H9 (cell line): ENCODE results near the gene TSC22D1. TPM values are rescaled to one million over a fixed set of nuclear protein-coding genes. Genes with fewer than 3 reads are reported as not detected.
A peak's percentile ranks its signal among the peaks of the same experiment; 100 is the strongest.

ENCODE experiments used
- DNase-seq: peaks from one replicate; pipeline ENCODE4 v3.0.0-alpha.2; 2017
- H2AFZ ChIP-seq: one replicate; pipeline ENCODE4 v1.6.1; 2013; ENCODE audit warnings: mild to moderate bottlenecking, low read length, control low read depth, moderate library complexity
- H2AK5ac ChIP-seq: 2 replicates; pipeline ENCODE4 v1.6.1; 2013; ENCODE audit warnings: low read length, control low read depth, mixed read lengths; ENCODE audit not compliant: insufficient read length
- H2BK120ac ChIP-seq: one replicate; pipeline ENCODE4 v1.6.1; 2013; ENCODE audit warnings: low read depth, mild to moderate bottlenecking, low read length, control low read depth, inconsistent platforms; ENCODE audit not compliant: poor library complexity, severe bottlenecking
- H2BK12ac ChIP-seq: 2 replicates; pipeline ENCODE4 v1.6.1; 2013; ENCODE audit warnings: low read length, control low read depth, mixed read lengths, low read depth; ENCODE audit not compliant: insufficient read length
- H2BK15ac ChIP-seq: 2 replicates; pipeline ENCODE4 v1.6.1; 2013; ENCODE audit warnings: low read depth, low read length, control low read depth
- H2BK20ac ChIP-seq: one replicate; pipeline ENCODE4 v1.6.1; 2013; ENCODE audit warnings: low read depth, mild to moderate bottlenecking, low read length, control low read depth, inconsistent platforms; ENCODE audit not compliant: poor library complexity, severe bottlenecking
- H2BK5ac ChIP-seq: 2 replicates; pipeline ENCODE4 v1.6.1; 2013; ENCODE audit warnings: low read length, control low read depth, mixed read lengths; ENCODE audit not compliant: insufficient read length
- H3K14ac ChIP-seq: 2 replicates; pipeline ENCODE4 v1.6.1; 2013; ENCODE audit warnings: low read length, control low read depth; ENCODE audit not compliant: insufficient read depth
- H3K18ac ChIP-seq: 2 replicates; pipeline ENCODE4 v1.6.1; 2013; ENCODE audit warnings: low read depth, mild to moderate bottlenecking, mixed read lengths, low read length, control low read depth; ENCODE audit not compliant: insufficient read length
- H3K23ac ChIP-seq: 2 replicates; pipeline ENCODE4 v1.6.1; 2013; ENCODE audit warnings: low read length, control low read depth, mixed read lengths, low read depth; ENCODE audit not compliant: insufficient read length
- H3K23me2 ChIP-seq: 2 replicates; pipeline ENCODE4 v1.6.1; 2013; ENCODE audit warnings: low read depth, mild to moderate bottlenecking, mixed read lengths, low read length, control low read depth; ENCODE audit not compliant: insufficient read length, poor library complexity, severe bottlenecking
- H3K27ac ChIP-seq: 2 replicates; pipeline ENCODE4 v1.5.1; 2013; ENCODE audit warnings: low read length, control low read depth, mixed read lengths, low read depth; ENCODE audit not compliant: insufficient read length
- H3K27me3 ChIP-seq: 2 replicates; pipeline ENCODE4 v1.6.1; 2013; ENCODE audit warnings: low read length, control low read depth, inconsistent platforms; ENCODE audit not compliant: insufficient read depth
- H3K4ac ChIP-seq: 2 replicates; pipeline ENCODE4 v1.6.1; 2013; ENCODE audit warnings: low read depth, mild to moderate bottlenecking, control low read depth, inconsistent platforms, low read length, moderate library complexity
- H3K4me1 ChIP-seq: 2 replicates; pipeline ENCODE4 v1.6.1; 2013; ENCODE audit warnings: low read length, control low read depth, inconsistent platforms; ENCODE audit not compliant: insufficient read depth
- H3K4me2 ChIP-seq: 2 replicates; pipeline ENCODE4 v1.6.1; 2013; ENCODE audit warnings: low read length, control low read depth, mixed read lengths; ENCODE audit not compliant: insufficient read length, insufficient read depth
- H3K56ac ChIP-seq: 2 replicates; pipeline ENCODE4 v1.6.1; 2013; ENCODE audit warnings: low read depth, mild to moderate bottlenecking, mixed read lengths, low read length, control low read depth; ENCODE audit not compliant: insufficient read length
- H3K79me1 ChIP-seq: 2 replicates; pipeline ENCODE4 v1.6.1; 2013; ENCODE audit warnings: low read depth, mild to moderate bottlenecking, moderate library complexity, low read length, control low read depth, inconsistent platforms; ENCODE audit not compliant: insufficient read depth, poor library complexity, severe bottlenecking
- H3K79me2 ChIP-seq: 2 replicates; pipeline ENCODE4 v1.6.1; 2013; ENCODE audit warnings: low read length, control low read depth, inconsistent platforms; ENCODE audit not compliant: insufficient read depth
- H3K9ac ChIP-seq: 2 replicates; pipeline ENCODE4 v1.6.1; 2013; ENCODE audit warnings: low read length, control low read depth, mixed read lengths; ENCODE audit not compliant: insufficient read length; ENCODE audit errors: extremely low read depth
- H3K9me3 ChIP-seq: one replicate; pipeline ENCODE4 v1.6.1; 2013; ENCODE audit warnings: low read depth, low read length, inconsistent platforms; ENCODE audit not compliant: control insufficient read depth
- H3T11ph ChIP-seq: one replicate; pipeline ENCODE4 v1.6.1; 2013; ENCODE audit warnings: mild to moderate bottlenecking, low read length, control low read depth, inconsistent platforms
- H4K20me1 ChIP-seq: one replicate; pipeline ENCODE4 v1.6.1; 2013; ENCODE audit not compliant: control insufficient read depth, insufficient read length, insufficient read depth
- H4K5ac ChIP-seq: 2 replicates; pipeline ENCODE4 v1.6.1; 2013; ENCODE audit warnings: low read depth, mild to moderate bottlenecking, mixed read lengths, low read length, control low read depth; ENCODE audit not compliant: insufficient read length
- H4K8ac ChIP-seq: replicated peaks from 2 replicates; pipeline ENCODE4 v1.6.1; 2013; ENCODE audit warnings: low read length, control low read depth, mixed read lengths, low read depth; ENCODE audit not compliant: insufficient read length
- H4K91ac ChIP-seq: 2 replicates; pipeline ENCODE4 v1.6.1; 2013; ENCODE audit warnings: low read depth, mild to moderate bottlenecking, moderate library complexity, mixed read lengths, low read length, control low read depth; ENCODE audit not compliant: insufficient read length
- H3K27ac Mint-ChIP-seq, 3 experiments: 2 replicates in 2 of 3; 3 replicates in 1 of 3; pipeline ENCODE4 v1.8.0; 2020 to 2021; ENCODE audit warnings: mixed read lengths in 3 of 3, mild to moderate bottlenecking in 1 of 3, moderate library complexity in 1 of 3
- H3K27me3 Mint-ChIP-seq: 2 replicates; pipeline ENCODE4 v1.8.0; 2021; ENCODE audit warnings: low read depth, mild to moderate bottlenecking, moderate library complexity, mixed read lengths
- H3K36me3 Mint-ChIP-seq, 3 experiments: 2 replicates in 2 of 3; 3 replicates in 1 of 3; pipeline ENCODE4 v1.8.0; 2020 to 2021; ENCODE audit warnings: low read depth in 3 of 3, mixed read lengths in 3 of 3; ENCODE audit not compliant: insufficient read depth in 1 of 3
- H3K4me1 Mint-ChIP-seq, 2 experiments: 2 replicates each; pipeline ENCODE4 v1.8.0; 2020; ENCODE audit warnings: mixed read lengths in 2 of 2
- H3K4me3 Mint-ChIP-seq, 2 experiments: 2 replicates in 1 of 2; 3 replicates in 1 of 2; pipeline ENCODE4 v1.8.0; 2020 to 2021; ENCODE audit warnings: mild to moderate bottlenecking in 2 of 2, mixed read lengths in 2 of 2, moderate library complexity in 1 of 2
- H3K9me3 Mint-ChIP-seq, 2 experiments: 2 replicates in 1 of 2; 3 replicates in 1 of 2; pipeline ENCODE4 v1.8.0; 2020; ENCODE audit warnings: mild to moderate bottlenecking in 2 of 2, mixed read lengths in 2 of 2, moderate library complexity in 1 of 2
- WGBS: extraction: QIAGEN DNeasy Blood & Tissue Kit; methylation state at CpG from one replicate; pipeline ENCODE4 v1.1.7; 2013; ENCODE audit warnings: missing lambda C conversion rate, low lambda C conversion rate, mixed read lengths; ENCODE audit not compliant: insufficient read length; ENCODE audit errors: extremely low coverage; 5-methylcytosine and 5-hydroxymethylcytosine counted together
- total RNA-seq: library from RNA; stranded (reverse); gene quantifications from 2 replicates; pipeline ENCODE4 v1.2.1, GENCODE V29; 2021
- TF ChIP-seq, protein P1 (sequence below): fragments of 200-600 bp; sonication (generic); conservative IDR thresholded peaks from 3 replicates; pipeline ENCODE4 v1.8.0; 2021; ENCODE audit warnings: antibody characterized with exemption, mild to moderate bottlenecking

Gene TSC22D1
- total RNA-seq, 1 experiment from 2014 or later: 76.7 TPM

- Histone ChIP-seq H3K14ac (no peak overlapping the region), H2BK15ac (no peak overlapping the region), H4K8ac (no peak overlapping the region), H3K23ac (no peak overlapping the region), H2AK5ac (no peak overlapping the region), H3T11ph (no peak overlapping the region), H4K91ac (no peak overlapping the region), H4K5ac (no peak overlapping the region), H2BK120ac (no peak overlapping the region), H3K27me3 (no peaks in the 10 kb centered on the region), H3K9me3 (no peaks in the 10 kb centered on the region), H4K20me1 (no peaks in the 10 kb centered on the region), H3K4me2 (peak overlapping the region; percentile 3), H3K23me2 (peaks cover 6% of the 10 kb centered on the region), H3K27ac (no peak overlapping the region), H3K79me1 (no peaks in the 10 kb centered on the region), H2BK12ac (no peak overlapping the region), H3K56ac (no peak overlapping the region), H2AFZ (no peak overlapping the region), H3K4me1 (peaks cover 17% of the 10 kb centered on the region), H3K9ac (no peak overlapping the region), H3K18ac (no peak overlapping the region), H2BK5ac (no peak overlapping the region), H3K79me2 (no peaks in the 10 kb centered on the region), H2BK20ac (no peak overlapping the region), H3K4ac (no peak overlapping the region)
- DNase-seq: no peak
- Mint-ChIP-seq H3K9me3 (no peaks in the 10 kb centered on the region; a peak in 1 of 5 replicates), H3K27me3 (peaks cover 4% of the 10 kb centered on the region; the same call in 1 of the 2 replicates), H3K4me3 (peak overlapping the region in 1 of 2 experiments; percentile 38; a peak in 3 of 5 replicates), H3K4me1 (peaks cover 68 to 75% of the 10 kb centered on the region in 2 experiments), H3K27ac (peak overlapping the region in 1 of 3 experiments; percentile 66; a peak in 3 of 7 replicates), H3K36me3 (no peaks in the 10 kb centered on the region)
- TF ChIP-seq, protein P1, sequence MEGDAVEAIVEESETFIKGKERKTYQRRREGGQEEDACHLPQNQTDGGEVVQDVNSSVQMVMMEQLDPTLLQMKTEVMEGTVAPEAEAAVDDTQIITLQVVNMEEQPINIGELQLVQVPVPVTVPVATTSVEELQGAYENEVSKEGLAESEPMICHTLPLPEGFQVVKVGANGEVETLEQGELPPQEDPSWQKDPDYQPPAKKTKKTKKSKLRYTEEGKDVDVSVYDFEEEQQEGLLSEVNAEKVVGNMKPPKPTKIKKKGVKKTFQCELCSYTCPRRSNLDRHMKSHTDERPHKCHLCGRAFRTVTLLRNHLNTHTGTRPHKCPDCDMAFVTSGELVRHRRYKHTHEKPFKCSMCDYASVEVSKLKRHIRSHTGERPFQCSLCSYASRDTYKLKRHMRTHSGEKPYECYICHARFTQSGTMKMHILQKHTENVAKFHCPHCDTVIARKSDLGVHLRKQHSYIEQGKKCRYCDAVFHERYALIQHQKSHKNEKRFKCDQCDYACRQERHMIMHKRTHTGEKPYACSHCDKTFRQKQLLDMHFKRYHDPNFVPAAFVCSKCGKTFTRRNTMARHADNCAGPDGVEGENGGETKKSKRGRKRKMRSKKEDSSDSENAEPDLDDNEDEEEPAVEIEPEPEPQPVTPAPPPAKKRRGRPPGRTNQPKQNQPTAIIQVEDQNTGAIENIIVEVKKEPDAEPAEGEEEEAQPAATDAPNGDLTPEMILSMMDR: no peak
- no CpG with 5 or more reads among the region's 13 CpGs for WGBS
These were observed 173.2 kb downstream of the TSC22D1 start for GRCh38 chr13:44402899-44403445.
